NOMO-1 treated with DMSO at 0.1 percent for 48 hours (cell line): Measurements from ENCODE around the gene PROM2.

Source experiments
- DNase-seq: peaks from one replicate; lab custom pipeline; 2025; ENCODE audit not compliant: unreplicated experiment; lab: John Stamatoyannopoulos, UW

The PROM2 gene

DNA sequence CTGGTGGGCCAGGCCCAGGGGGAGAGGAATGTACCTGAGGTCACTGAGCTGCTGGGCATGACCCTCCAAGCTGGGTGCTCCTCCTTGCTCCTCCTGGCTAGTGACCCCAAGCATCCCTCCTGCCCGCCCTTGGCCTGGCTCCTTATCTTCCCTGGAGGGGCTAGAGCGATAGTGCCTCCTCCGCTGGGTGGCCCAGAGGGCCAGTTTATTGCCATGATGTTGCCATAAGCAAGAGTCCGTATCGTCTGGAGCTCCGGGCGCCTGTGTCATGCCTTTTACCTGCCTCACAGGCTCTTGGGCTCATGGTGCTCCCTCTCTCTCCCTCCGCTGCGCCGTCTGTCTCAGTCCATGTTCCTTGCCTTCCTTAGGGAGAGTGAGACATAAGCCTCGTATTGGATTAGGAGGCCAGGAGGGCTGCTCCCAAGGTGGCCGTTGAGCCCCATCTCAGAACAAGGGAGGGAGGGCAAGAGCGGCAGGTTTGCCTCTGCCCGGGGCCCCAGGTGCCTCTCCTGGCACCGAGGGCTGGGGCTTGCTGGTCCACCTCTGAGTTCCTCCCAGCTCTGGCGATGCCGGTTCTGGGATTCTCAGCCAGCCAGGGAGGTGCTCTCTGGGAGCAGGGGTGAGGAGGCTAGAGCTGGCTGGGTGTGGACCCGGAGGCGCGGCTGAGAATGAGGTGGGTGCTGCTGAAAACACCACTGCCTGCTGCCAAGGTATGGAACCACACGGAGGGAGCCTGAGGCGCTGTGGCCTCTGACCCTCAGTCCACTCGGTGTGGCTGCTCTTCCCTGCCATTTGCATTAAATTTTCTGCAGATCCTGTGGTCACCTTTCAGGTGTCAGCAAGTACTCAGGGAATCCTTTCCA is 45.5 kb downstream of the PROM2 start:
- no peak for DNase-seq

DNA sequence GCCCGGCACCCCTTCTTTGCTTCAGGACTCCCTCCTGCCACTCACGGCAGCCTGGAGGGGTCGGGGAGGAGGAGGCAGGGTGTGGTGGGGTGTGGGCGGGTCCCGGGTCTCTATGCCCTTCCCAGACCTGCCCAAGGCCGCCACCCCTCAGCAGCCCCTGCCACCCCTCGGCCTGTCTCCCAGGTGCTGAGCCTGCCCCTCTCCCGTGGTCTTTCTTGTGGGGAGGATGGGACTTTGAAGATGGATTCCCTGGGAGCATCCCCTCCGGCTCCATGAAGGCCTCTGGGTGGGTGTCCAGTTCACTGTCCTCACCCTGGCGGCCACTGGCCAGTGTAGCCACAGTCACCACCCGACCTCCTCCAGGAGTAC is 46.1 kb downstream of the PROM2 start:
- DNase-seq: no peak

DNA sequence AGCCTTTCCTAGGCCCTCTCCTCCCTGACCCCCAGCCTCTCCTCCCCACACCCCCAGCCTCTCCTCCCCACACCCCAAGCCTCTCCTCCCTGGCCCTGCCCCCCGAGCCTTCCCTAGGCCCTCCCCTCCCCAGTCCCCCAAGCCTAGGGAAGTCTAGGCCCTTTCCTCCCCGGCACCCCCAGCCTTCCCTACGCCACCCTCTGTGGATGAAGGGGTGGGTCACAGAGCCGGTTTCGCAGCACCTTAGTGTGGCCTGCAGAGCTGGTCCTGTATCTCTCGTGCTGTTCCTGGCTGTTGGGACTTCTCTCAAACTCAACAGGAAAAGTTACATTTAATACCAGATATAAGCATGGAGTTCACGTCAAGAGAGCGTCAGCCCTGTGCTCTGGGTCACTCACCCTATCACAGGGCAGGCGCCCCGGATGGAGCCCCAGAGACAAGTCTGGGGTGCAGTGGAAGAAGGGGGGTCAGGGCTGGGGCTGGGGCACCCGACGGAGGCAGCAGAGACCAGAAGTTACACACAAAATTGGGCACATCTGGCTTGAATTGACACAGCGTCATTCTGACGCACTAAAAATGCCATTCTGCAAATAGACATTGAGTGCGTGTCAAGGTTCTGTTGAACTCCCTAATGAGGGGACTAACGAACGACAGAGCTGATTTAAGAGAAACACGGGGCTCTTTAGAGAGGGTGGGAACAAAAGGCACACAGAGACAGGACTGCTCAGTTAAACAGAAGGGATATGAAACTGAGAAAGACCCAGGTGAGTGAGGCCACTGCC is 46.9 kb downstream of the PROM2 start:
- DNase-seq: no peak

DNA sequence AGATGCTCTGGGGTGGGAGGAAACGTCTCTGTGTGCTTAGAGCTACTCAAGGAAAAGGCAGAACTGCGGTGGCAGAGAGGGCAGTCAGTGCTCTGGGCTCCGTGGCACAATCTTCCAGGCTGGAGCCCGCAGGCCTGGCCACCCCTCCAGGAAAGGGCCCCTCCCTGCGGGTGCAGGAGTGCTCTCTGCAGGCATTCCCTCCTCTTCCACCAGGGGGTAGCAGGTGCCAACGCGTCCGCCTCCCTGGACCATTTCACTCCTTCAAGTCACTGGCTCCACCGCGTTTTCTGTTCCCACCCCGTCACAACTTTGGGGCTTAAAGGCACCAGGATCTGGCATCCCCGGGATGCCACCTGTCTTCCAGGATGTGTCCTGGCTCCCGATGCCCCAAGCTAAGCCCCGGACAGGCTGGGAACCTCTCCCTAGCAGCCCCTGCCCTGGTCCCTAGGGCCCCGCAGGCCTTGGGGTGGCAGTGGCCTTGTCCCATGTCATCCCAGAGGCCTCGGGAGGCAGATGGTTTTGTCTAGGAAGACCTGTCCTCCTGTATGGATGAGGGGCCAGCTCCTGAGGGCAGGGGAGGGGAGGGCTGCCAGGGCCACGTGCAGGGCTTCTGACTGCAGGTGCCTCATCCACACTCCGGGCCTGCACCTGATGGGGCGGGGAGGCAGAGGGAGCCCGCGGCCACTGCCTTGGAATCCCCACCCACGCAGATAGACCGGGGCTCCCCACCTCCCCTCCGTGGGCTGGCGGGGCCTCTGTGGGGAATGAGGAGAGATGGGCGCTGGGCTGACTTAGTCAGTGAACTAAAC is 49.3 kb downstream of the PROM2 start:
- DNase-seq: no peak

DNA sequence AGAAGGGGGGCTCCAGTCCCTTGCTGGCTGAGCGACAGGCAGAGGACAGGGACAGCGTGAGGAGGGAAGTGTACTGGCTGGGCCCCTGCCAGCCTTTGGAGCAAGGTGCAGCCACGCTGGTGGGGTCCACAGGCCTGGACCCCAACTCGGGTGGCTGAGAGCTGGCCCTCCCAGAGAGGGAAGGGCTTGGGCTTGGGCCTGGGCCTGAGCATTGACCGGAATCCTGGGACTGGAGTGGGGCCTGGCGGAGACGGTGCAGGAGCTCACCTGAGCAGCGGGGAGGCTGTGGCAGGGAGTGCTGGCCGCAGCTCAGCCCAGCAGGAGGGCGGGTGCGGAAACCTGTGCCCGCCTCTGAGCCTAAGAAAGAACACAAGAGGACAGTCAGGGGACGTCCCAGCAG is 50.8 kb downstream of the PROM2 start:
- no peak for DNase-seq

DNA sequence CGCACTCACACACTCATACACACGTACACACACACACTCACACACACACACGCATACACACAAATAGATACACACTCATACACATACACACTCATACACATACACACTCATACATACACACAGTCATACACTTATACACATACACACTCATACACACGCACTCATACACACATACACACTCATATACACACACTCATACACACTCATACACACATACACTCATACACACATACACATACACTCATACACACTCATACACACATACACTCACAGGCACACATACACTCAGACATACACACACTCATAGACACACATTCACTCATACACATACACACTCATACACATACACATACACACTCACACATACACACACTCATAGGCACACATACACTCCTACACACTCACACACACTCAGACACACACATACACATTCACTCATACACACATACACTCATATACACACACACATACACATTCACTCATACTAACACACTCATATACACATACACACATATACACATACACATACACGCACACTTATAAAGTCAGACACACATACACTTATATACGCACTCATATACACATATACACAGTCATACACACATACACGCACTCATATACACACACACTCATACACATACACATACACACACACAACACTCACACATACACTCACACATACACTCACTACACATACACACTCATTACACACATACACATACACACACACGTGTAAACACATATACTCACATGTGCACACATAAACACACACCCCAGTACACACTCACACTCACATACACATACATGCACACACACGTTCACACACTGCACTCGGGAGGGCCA is 51.6 kb downstream of the PROM2 start:
- DNase-seq: no peak

DNA sequence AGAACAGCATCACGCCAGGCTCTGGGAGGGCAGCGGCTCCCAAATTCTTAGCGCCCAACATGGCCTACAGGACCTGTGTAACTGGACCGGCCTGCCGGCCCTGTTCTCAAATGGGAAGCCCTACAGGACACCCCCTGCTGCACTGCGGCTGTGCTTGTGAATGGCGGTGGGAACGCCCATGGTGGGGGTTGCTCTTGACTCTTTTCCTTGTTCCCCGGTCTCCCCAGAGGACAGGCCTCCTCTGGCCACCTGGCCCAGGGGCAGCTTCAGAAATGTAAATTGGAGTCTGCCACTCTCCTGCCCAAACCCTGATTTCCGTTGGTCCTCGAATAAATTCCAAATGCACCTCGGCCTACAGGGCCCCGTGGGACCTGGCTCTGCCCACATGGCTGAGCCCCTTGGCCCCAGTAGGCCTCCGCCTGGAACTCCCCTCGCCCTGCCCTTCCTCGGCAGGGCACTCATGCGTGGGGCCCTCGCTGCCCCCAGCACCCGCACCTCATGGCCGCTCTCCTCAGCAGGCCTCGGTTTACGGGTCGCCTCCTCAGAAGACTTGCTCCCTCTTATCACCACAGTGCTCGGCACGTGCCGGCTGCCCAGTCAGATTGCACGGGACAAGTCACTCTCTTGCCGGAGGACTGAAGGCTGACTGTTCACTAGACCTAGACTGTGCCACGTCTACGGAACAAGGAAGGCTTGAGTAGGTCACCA is 52.3 kb downstream of the PROM2 start:
- DNase-seq: no peak

DNA sequence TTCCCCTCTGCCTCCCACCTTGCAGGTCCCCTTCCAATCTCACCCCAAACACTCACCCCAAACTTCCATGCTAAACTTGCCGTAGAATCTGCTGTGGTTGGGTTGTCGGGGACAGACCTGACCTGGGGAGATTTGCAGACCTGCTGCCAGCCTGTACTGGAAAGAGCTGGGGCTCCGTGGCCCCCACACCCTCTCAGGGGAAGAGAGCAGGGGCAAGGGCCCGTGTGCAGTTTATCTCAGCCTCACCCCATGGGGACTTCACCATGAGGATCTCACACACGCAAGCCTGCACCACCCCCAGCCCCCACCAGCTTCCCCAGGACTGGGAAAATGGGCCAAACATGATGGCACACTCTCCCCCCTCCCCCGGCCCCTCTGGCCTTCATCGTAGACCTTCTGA is 53.6 kb downstream of the PROM2 start:
- DNase-seq: no peak

DNA sequence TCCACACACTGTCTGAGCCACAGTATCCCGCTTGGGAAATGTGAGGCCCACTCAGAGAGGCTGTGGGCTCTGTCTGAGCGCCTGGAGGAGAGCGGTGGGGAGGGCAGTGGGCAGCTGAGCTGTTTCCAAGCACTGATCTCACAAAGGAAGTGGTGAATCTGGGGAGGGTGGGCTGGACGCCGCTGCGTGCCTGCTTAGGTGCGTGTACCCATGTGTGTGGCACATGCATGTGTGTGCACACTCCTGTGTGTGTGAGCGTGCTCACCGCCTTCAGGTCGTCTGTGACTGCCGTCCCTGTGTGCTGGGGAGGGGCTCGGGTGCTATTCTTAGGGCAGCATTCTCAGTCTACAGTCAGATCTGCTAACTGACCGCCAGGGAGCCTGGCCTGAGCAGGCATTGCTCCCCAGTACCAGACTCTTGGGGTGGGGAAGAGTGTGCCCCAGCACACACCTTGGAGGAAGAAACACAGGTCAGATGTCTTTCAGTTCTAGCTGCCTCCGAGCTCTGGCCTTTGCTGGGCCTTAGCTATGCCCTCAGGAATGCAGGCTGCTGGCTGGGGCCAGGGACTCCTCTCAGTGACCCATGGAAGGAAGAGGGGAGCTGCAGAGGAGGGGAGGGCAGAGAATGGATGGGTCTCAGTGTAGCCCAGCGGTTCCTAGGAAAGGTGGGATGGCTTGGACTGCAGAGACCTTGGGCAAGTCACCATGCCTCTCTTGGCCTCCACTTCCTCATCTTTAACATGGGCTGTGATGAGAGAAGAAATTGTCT is 54.3 kb downstream of the PROM2 start:
- no peak for DNase-seq

DNA sequence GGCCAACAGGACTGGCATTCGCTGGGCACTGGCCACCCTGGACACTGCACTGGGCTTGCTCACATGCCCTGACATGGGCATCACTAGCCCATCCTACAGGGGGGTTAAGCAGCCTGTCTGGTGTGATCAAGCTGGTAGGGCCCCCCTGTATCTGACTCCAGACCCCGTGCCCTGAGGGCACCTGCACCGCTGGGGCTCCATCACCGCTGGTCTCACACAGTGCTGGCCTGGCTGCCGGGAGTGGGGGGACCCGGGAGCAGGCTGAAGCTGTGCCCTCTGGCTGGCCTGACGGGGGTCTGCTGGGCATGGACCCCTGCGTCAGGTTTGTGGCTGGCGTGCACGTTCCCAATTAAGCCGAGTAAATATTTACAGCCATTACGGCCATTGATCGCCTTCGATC is 55.2 kb downstream of the PROM2 start:
- DNase-seq: no peak

DNA sequence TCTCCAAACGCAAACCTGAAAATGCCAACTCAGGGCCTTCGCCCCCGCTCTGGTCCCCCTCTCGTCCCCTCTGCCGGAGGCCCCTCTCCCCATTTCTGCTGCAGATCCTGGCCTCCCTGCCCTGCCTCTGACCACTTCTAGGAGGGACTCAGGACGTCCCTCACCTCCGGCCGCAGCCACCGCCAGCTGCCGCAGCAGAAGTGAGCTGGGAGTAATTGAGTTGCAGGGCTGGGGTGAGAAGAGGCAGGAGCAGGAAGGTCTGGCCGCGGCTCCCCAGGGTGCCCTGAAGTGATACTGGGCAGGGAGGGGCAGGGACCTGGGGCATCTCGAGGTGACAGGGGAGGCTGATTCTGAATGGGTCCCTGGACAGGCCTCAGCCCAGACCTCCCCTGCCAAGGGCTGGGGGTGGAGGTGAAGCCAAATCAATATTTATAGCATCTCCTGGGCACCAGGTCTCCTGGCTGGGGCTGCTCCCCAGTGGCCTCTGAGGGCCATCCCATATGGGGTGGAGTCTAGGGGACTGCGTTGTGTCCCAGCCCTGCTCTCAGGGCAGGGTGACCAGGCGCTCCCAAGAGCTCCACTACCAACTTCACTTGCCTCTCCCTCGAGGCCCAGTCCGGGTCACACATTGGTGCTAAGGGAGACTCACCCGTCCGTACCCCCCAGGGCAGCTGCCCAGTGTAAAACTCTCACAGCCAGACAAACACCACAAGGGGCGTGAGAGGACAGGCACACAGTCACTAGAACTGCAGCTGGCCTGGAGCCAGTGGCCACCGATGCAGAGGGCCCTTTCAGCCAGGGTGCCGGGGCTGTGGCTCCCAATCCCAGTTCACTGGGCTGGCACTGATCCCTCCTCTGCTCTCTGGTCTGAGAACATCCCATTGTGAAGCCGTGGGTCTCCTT is 55.9 kb downstream of the PROM2 start:
- no peak for DNase-seq

DNA sequence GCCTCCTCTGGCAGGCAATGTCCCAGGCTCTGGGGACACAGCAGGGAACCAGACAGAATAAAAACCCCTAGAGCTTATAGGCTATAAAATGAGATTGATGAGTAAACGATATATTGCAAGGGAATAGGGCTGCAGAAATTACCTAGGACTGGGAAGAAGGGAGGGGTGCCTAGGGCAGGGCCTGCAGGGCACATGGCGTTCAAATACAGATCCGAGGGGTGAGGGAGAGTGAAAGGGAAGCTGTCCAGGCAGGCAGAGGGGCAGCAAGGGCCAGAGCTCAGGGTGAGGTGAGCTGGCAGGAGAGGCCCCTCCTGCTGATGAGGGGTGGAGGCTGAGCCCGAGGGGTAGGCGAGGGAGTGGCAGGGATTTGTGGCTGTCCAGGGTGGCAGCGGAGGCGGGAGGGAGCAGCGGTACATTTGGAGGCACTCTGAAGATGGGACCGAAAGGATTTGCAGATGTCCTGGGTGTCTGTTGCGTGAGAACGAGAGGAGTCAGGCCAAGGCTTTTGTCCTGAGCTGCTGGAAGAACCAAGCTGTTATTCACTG is 56.6 kb downstream of the PROM2 start:
- no peak for DNase-seq

DNA sequence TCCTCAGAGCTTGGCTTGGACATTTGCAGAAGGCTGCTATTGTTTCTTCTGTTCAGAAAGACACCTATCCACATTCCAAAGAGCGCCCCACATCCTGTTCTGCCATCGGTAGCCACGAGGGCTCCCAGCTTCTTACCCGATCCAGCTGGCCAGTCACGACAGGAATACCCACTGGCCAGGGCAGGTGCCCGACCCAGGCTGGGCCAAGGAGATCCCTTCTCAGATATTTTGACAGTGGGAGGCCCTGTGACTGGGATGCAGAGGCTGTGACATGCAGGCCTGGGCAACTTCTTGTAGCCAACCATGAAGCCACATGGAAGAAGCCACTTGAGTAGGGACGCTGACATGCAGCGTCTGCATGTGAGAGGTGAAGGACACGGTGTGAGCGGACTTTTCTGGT is 57.4 kb downstream of the PROM2 start:
- no peak for DNase-seq

DNA sequence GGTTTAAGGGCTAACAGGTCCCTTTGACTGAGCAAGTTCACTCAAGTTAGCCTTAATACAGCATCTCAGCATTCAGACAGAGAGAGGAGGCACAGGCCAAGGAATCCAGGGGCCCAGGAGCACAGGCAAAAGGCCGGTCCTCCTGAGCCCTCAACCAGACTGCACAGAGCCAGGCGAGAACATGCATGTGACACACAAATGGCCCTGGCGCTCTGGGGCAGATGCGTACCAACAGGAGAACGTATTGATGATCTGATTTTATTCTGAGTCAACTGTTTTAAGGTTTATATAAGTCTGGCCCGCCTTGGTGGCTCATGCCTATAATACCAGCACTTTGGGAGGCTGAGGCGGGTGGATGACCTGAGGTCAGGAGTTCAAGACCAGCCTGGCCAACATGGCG is 57.8 kb downstream of the PROM2 start:
- no peak for DNase-seq

DNA sequence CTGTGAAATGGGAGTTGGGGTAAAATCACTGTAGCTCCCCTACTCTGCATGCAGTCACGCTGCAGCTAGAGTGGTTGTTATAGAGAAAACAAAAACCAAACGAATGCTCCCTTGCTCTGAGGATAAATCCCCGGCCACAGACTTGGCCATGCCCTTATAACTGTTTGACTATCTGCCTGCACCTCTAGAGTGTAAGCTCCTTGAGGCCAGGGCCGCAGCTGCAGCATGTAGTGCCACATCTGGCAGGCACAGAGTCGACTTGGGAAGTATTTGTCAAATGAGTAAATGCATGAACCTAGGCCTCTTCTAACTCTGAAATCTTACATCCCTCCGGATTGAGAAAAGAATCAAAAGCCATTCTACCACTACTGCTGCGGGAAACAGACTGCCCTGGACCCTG is 58.8 kb downstream of the PROM2 start:
- DNase-seq: no peak

DNA sequence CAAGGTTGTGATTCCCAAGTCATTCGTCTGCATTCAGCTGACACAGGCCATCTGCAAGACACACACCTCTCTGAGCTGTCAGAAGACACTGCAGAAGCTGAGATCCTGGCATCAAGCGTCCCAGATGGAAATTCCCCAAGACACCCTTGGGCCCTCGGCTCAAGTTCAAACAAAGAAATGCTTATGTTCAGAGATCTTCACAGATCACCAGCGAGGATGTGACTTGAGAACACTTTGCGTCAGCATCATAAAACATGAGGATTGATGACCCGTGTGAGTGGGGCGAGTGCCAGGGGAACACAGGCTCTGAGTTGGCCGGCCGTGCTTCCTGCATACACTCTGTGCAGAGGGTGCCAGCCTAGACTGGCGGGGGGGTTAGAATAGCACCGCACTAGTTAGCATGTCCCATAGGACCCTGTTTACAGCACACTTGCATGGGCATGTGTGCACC is 59.7 kb downstream of the PROM2 start:
- no peak for DNase-seq

DNA sequence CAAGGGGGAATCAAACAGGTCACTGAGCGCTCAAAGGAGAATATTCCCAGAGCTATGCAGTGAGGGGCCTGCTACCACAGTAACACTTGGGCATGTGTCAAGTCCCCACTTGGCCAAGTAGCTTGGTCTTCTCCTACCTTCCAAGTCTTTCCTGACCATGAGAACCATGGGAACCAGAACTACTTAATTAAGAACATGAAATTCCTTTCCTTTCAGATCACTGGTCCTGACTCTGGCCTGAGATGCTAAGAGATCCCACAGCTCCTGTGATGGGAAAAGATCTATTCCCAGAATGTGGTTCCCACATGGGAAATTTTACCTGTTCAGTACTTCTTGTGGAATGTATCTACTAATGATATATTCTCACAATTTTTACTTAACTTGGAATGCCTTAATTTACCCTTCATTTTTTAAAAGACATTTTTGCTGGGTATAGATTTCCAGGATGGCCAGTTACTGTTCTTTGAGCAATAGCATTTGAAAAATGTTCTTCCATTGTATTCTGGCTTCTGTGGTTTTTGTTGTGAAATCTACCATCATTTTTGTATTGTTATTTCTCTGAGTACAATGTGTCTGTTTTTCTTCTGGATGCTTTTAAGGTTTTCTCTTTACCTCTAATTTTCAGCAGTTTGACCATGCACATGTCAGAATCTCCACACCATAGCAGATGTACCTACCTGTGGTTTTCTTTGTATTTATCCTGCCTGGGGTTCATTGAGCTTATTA is 60.8 kb downstream of the PROM2 start:
- DNase-seq: no peak
